Smooth muscle cell (in vitro differentiated cells): ENCODE results near the gene SMIM13. TPM values are rescaled to one million over a fixed set of nuclear protein-coding genes. Genes with fewer than 3 reads are reported as not detected.

Source experiments
- DNase-seq: peaks from one replicate; lab custom pipeline; 2025; ENCODE audit not compliant: unreplicated experiment; lab: John Stamatoyannopoulos, UW
- H2AFZ ChIP-seq: fragments of 200-600 bp; sonication (generic); 2 replicates; pipeline ENCODE4 v1.6.0; 2016; ENCODE audit warnings: antibody characterized with exemption, low read depth, mild to moderate bottlenecking
- H3F3A ChIP-seq: fragments of 200-600 bp; sonication (generic); 2 replicates; pipeline ENCODE4 v1.6.0; 2017; ENCODE audit warnings: antibody characterized with exemption, low read depth
- H3K27ac ChIP-seq: fragments of 200-600 bp; sonication (generic); 2 replicates; pipeline ENCODE4 v1.5.1; 2016; ENCODE audit warnings: low read depth, mild to moderate bottlenecking
- H3K27me3 ChIP-seq: fragments of 200-600 bp; sonication (generic); 2 replicates; pipeline ENCODE4 v1.6.1; 2016; ENCODE audit warnings: low read depth, mild to moderate bottlenecking
- H3K36me3 ChIP-seq: fragments of 200-600 bp; sonication (generic); 2 replicates; pipeline ENCODE4 v1.5.1; 2016; ENCODE audit warnings: low read depth
- H3K4me1 ChIP-seq: fragments of 200-600 bp; sonication (generic); 2 replicates; pipeline ENCODE4 v1.5.1; 2016; ENCODE audit warnings: low read depth
- H3K4me2 ChIP-seq: fragments of 200-600 bp; sonication (generic); 2 replicates; pipeline ENCODE4 v1.6.0; 2016; ENCODE audit warnings: mild to moderate bottlenecking
- H3K4me3 ChIP-seq: fragments of 200-600 bp; sonication (generic); 2 replicates; pipeline ENCODE4 v1.5.1; 2016; ENCODE audit warnings: mild to moderate bottlenecking
- H3K79me2 ChIP-seq: fragments of 200-600 bp; sonication (generic); 2 replicates; pipeline ENCODE4 v1.6.0; 2016; ENCODE audit warnings: low read depth, mild to moderate bottlenecking
- H3K9ac ChIP-seq: fragments of 200-600 bp; sonication (generic); 2 replicates; pipeline ENCODE4 v1.6.0; 2016; ENCODE audit warnings: low read depth
- H3K9me3 ChIP-seq: fragments of 200-600 bp; sonication (generic); replicated peaks from 2 replicates; pipeline ENCODE4 v1.5.1; 2016; ENCODE audit warnings: low read depth
- H4K20me1 ChIP-seq: fragments of 200-600 bp; sonication (generic); 2 replicates; pipeline ENCODE4 v1.6.0; 2016; ENCODE audit warnings: low read depth
- WGBS: methylation state at CpG from one replicate; pipeline ENCODE4 v1.1.7; 2016; ENCODE audit warnings: low lambda C conversion rate; 5-methylcytosine and 5-hydroxymethylcytosine counted together
- polyA plus RNA-seq: library from polyadenylated mRNA; unstranded; fragments of >200 nt; fragmentation: Nextera tagmentation; extraction: Ambion mirVana; gene quantifications from 2 replicates; pipeline ENCODE4 v1.2.1, GENCODE V29; 2016
- total RNA-seq: library from RNA; depleted of rRNA; stranded (reverse); fragments of >200 nt; gene quantifications from 2 replicates; pipeline ENCODE4 v1.2.3, GENCODE V29; 2014
- TF ChIP-seq, protein P1 (sequence below): fragments of 200-600 bp; sonication (generic); IDR thresholded peaks from 2 replicates; pipeline ENCODE4 v1.5.1; 2017; ENCODE audit warnings: borderline replicate concordance, mild to moderate bottlenecking, antibody characterized with exemption; ENCODE audit not compliant: insufficient read depth, poor library complexity, severe bottlenecking

The SMIM13 gene
- total and polyA plus RNA-seq, 2 experiments from 2014 or later = 9.8 to 17.7 TPM

DNA sequence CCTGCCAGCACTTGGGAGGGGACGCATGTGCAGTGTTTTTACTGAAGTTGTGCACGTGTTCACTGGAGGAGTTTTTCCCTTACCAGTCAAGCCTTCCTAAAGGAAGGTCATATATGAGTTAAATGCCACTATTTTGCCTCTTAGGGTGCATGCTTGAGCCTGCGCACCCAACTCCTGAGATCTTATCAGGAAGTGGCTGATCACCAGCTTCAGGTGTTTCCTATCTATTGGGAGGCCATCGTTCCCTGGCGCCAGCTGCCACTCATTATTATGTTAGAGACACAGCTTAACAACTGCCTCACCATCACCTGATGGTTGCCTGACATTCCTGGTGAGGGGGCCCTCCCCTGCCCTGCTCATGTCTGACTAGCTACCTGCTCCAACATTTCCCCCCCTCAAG lies 9.4 kb downstream of the SMIM13 start:
- H3K79me2 ChIP-seq = peaks cover 100% of the 10 kb centered on the region
- H3K27ac ChIP-seq = no peak overlapping the region
- H3K9ac ChIP-seq = no peak overlapping the region
- H3K9me3 ChIP-seq = no peaks in the 10 kb centered on the region
- no peak overlapping the region for H2AFZ ChIP-seq
- peaks cover 87% of the 10 kb centered on the region for H4K20me1 ChIP-seq
- H3K4me1 ChIP-seq = no peaks in the 10 kb centered on the region
- TF ChIP-seq, protein P1, sequence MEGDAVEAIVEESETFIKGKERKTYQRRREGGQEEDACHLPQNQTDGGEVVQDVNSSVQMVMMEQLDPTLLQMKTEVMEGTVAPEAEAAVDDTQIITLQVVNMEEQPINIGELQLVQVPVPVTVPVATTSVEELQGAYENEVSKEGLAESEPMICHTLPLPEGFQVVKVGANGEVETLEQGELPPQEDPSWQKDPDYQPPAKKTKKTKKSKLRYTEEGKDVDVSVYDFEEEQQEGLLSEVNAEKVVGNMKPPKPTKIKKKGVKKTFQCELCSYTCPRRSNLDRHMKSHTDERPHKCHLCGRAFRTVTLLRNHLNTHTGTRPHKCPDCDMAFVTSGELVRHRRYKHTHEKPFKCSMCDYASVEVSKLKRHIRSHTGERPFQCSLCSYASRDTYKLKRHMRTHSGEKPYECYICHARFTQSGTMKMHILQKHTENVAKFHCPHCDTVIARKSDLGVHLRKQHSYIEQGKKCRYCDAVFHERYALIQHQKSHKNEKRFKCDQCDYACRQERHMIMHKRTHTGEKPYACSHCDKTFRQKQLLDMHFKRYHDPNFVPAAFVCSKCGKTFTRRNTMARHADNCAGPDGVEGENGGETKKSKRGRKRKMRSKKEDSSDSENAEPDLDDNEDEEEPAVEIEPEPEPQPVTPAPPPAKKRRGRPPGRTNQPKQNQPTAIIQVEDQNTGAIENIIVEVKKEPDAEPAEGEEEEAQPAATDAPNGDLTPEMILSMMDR = no peak
- DNase-seq = no peak
- no peak overlapping the region for H3K4me2 ChIP-seq
- H3F3A ChIP-seq = no peaks in the 10 kb centered on the region
- H3K4me3 ChIP-seq = no peak overlapping the region
- H3K36me3 ChIP-seq = no peaks in the 10 kb centered on the region
- H3K27me3 ChIP-seq = no peaks in the 10 kb centered on the region
- 98% methylated on average over 5 of the region's 5 CpGs for WGBS

DNA sequence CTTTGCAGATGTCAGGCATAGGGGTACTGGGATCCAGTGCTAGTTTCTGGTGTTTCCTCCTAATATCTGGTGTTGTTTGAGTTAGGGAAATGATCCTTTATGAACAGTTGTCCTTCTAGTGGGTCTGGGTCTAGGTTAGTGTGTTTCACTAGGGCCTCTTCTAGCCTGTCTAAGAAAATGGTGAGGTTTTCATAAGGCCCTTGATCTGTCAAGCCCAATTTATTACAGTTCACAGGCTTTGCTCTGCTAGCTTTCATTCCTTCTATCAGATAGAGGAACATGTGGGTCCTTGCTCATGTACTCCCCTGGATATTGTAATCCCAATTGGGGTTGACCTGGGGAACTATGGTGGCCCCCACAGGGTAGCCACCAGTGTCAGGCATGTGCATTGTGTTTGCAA lies 15.1 kb downstream of the SMIM13 start:
- Histone ChIP-seq H3K9me3 (no peaks in the 10 kb centered on the region), H2AFZ (no peak overlapping the region), H4K20me1 (peaks cover 100% of the 10 kb centered on the region), H3F3A (no peaks in the 10 kb centered on the region), H3K4me2 (no peak overlapping the region), H3K4me1 (no peaks in the 10 kb centered on the region), H3K79me2 (peaks cover 90% of the 10 kb centered on the region), H3K27me3 (no peaks in the 10 kb centered on the region), H3K27ac (no peak overlapping the region), H3K9ac (no peak overlapping the region), H3K4me3 (no peak overlapping the region), H3K36me3 (no peaks in the 10 kb centered on the region)
- DNase-seq = no peak
- TF ChIP-seq, protein P1 = no peak

DNA sequence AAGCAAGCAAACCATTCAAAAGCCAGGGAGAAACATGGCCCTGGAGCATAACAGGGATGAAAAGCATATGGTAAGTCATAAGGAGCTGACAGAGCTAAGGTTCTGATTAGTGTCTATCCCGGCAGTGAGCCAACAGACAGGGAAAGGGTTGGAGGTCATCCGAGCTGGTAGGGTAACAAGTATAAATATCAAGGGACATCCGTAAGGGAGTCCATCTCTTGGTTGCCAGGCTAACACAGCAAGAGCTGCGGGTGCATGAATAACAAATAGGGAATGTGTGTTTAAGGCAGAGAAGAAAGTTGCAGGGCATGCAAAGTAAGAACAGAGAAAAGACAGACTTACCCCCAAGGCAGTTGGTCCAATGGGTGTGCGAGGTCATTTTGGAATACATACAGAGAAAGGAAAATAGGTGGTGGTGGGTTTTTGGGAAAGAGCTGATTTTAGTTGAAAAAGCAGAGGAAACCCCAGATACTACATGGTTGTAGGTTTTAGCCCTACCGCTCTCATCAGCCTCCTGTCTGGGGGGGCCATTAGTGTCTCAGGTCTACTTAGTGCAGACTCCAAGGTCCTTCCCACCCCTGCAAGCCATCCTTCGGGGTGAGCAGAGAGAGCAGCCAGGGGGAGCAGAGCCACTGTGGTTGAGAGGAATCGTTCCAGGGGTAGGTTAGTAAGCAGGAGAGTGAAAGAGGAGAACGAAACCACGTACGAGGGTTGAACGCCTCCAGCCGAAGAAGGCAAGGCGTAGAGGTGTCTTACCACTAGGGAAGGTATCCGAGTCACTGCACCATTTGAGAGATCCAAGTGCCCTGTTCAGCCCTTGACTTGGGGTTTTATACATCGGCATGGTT lies 17.5 kb downstream of the SMIM13 start, which contains the start of gene ERVFRD-1:
ERVFRD-1 (minus strand) TSS at position 805 of the 848 bp plus-strand sequence. CDS start 6,415 bp downstream, outside the sequence.
- Histone ChIP-seq H3K36me3 (no peaks in the 10 kb centered on the region), H3K9me3 (no peaks in the 10 kb centered on the region), H3K27me3 (no peaks in the 10 kb centered on the region), H2AFZ (no peak within 1 kb of the TSS), H3K4me3 (no peak within 1 kb of the TSS), H3K4me2 (no peak within 1 kb of the TSS), H3K27ac (no peak within 1 kb of the TSS), H3F3A (no peaks in the 10 kb centered on the region), H4K20me1 (peaks cover 95% of the 10 kb centered on the region), H3K79me2 (peaks cover 89% of the 10 kb centered on the region), H3K4me1 (no peaks in the 10 kb centered on the region), H3K9ac (no peak within 1 kb of the TSS)
- DNase-seq = no peak
- TF ChIP-seq, protein P1 = no peak
- WGBS = 89% methylated on average over 16 of the region's 16 CpGs
